LHCN-M2 (cell line): ENCODE results near the gene WDR11. TPM values are rescaled to one million over a fixed set of nuclear protein-coding genes. Genes with fewer than 3 reads are reported as not detected.
A peak's percentile ranks its signal among the peaks of the same experiment; 100 is the strongest.
"Not testable (repeated sequence)": the region's sequence is repeated elsewhere in the genome, so short reads cannot be mapped to it uniquely, and the experiment has no call there.

Experiments
- DNase-seq: peaks from one replicate; pipeline ENCODE4 v3.0.0-alpha.2; 2012; ENCODE audit warnings: low read depth
- total RNA-seq: library from RNA; depleted of rRNA; stranded (reverse); fragments of >200 nt; gene quantifications from 2 replicates; pipeline ENCODE4 v1.2.3, GENCODE V29; 2014

The WDR11 gene
- total RNA-seq, 1 experiment from 2014 or later: 46.6 TPM

- no peak for DNase-seq
Measured at GRCh38 chr10:120854388-120854787, 3.2 kb downstream of the WDR11 start.

DNA sequence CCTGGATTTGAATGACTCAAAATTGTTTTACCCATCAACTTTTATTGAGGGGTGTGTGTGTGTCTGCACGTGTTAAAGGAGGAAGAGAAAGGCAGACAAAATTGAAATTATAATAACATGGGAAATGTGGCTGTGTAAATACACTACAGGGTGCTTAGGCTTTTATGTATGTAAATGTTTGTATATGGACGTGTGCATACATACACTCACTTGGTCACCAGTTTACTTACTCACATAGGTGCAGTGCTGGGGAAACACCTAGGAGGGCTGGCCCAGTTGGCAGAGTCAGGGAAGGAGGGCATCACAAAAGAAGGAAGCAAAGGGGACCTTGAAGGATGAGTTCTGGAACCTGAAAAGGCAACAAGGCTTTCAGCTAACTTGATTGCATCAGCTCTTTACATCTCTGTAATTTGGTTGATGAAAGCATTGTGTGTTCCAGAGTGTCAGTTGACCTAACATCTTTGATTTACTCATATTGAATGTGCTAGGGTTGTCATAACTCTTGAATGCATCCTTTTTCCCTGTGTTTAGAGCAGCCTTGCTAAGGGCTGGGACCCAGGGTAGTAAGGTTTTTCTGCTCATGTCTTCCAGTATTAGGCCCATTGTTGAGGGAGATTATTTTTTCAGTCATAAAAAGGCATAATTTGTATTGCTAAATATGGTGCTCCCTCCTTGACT is 10.2 kb downstream of the WDR11 start:
- DNase-seq: no peak

DNA sequence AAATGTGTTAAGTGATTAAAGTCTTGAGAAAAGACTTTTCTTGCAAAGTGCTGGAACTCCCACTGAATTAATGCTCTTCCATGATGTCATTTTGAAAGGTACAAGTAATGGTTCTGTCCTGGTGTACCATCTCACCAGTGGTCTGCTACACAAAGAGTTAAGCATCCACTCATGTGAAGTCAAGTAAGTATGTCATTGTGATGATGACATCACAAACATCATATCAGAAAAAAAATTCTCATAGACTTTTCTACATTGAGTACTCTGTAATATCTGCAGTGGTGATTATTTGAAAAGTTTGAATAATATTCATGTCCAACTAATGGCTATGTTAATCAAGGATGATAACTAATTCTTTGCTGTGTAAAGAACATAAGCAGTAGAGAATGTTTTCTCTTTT is 22.6 kb downstream of the WDR11 start:
- DNase-seq: no peak

DNA sequence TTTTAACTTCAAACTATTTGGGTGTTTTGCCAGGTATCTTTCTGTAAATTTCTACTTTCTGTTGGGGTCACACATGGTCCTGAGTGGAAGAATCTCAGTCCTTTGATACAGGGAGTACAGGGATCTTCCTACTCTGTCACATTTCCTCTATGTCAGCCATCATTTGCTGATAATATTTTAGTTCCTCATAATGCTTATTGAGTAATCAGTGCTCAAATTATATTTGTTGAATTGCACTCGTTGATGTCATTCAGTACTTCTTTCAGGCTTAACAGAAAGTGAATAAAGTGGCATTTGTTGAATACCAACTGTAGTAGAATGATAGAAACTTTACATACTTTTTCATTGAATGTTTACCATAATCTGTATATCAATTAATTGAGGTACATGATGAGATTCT is 31.9 kb downstream of the WDR11 start:
- no peak for DNase-seq

DNA sequence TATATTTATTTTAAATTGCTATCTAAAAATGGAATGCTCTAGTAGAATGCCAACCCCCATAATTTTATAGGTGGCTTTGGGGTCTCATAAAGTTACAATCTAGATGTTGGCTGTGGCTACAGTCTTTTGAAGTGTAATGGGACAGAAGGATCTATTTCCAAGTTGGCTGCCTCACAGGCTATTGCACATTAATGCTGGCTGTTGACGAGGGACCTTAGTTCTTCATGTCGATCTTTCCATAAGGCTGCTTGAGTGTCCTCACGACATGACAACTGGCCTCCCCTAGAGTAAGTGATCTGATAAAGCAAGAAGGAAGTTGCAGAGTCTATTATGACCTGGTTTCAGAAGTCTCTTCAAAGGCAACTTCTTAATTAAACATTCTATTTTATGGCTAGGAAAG is 36.3 kb downstream of the WDR11 start:
- DNase-seq: no peak

DNA sequence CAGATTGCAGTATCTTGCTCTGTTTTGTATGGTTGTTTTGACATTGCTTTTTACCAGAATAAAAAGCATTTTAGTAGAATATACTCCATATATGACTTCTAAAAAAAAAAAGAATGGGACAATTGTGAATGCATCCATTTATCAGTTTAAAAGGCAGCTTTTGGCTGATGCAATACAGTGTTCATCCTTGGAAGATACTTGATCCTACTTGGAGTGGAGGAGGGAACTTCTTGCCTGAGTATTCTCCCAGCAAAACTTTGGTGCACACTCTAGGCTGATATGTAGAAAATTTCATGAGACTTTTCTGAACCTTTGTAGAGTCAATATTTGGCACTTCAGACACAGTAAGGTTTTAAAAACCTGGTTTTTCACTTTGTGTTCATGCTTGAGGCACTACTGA is 40.2 kb downstream of the WDR11 start:
- no peak for DNase-seq

DNA sequence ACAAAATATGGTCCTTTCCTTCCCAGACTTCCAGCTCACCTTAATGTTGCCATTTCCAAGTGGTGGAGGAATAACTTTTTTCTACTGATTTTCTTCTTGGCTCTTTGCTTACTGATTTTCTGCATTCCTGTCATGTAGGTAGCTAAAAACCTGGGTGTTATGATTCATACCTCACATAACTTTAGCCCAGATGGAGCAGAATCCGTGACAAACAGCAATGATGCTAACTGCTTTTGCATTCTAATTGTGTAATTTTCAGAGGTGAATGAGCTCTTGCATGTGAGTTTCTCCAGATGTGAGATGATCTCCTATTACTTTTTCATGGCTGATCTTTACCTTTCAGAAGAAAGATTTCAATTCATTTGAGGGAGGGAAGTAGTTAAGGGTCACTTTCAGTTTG is 43.4 kb downstream of the WDR11 start:
- no peak for DNase-seq

DNA sequence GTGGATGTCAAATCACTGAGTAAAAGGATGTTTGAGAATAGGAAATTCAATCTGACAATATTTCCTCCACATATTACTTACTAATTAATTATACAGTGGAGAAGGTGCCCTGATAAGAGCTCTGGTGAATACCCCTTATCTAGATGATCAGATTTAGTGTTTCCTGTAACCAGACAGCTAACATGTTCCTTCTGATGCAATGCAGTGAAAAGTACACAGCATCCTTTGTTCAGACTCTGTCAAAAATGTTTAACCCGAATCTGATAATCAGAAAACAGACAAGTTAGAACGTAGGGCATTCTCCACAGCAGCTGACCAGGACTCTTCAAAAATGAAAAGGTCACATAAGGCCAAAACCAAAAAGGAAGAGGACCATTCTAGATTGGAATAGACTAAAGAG is 46.2 kb downstream of the WDR11 start:
- DNase-seq: no peak

GRCh38 chr10:120905268-120905667 is 54.1 kb downstream of the WDR11 start:
- no peak for DNase-seq

- no peak for DNase-seq
Measured at GRCh38 chr10:120917521-120918250, 66.5 kb downstream of the WDR11 start.

DNA sequence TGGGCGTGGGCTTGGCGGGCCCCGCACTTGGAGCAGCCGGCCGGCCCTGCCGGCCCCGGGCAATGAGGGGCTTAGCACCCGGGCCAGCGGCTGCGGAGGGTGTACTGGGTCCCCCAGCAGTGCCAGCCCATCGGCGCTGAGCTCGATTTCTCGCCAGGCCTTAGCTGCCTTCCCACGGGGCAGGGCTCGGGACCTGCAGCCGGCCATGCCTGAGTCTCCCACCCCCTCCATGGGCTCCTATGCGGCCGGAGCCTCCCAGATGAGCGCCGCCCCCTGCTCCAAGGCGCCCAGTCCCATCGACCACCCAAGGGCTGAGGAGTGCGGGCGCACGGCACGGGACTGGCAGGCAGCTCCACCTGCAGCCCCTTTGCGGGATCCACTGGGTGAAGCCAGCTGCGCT is 72.7 kb downstream of the WDR11 start:
- DNase-seq: not testable (repeated sequence)

DNA sequence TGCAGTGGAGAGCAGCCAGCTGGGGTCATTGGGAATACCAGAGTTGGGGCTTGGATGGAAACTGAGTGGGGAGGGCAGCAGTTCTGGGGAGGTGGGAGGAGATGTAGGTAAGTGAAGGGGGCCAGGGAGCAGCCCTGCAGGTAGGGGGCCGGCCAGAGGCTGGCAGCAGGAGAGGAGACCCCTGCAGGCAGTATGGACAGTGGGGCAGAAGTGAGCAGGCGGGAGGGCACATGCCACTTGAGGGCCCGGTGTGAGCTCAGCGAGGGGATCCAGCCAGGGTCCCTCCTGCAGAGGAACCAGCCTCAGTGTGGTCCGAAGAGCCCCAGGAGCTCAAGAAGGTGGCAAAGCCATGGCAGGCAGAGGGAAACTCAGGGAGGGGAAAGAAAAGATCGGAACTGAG is 75.4 kb downstream of the WDR11 start:
- DNase-seq: no peak

GRCh38 chr10:120927352-120927751 is 76.2 kb downstream of the WDR11 start:
- no peak for DNase-seq

DNA sequence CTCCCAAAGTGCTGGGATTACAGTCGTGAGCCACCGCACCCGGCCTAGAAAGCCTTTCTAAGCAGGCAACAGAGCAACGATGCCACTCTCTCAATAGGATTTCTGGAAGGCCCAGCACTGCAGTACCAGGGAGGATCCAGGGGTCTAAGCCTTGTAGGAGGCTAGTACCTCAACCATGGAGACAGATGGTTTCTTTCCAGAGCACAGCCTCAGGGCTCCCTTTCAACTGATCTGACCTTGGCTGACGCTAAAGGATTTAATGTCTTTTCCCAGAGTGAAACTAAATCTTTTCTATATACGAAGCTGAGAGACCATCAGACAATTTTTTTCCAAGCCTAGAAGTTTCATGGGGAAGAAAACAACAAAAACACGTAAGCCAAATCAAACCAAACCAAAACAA is 78.0 kb downstream of the WDR11 start:
- DNase-seq: no peak

DNA sequence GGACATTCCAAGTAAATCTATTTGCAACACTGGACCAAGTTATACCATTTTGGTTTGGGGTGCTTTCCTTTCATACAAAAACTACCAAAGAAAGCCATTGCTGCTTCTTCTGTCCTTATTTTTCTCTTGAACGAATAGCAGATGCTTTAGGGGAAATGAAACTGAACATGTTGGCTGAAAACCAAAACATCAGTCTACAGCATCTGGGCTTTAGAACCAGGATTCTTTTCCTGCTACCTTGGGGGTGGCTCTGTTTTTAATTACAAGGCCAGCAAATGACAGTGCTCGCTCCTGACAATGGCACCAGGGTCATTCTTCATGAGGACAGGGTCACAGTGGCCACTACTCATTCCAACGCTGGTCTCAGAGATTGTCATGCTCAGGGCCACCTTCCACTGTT is 80.3 kb downstream of the WDR11 start:
- no peak for DNase-seq

GRCh38 chr10:120931999-120932398 is 80.8 kb downstream of the WDR11 start:
- no peak for DNase-seq

DNA sequence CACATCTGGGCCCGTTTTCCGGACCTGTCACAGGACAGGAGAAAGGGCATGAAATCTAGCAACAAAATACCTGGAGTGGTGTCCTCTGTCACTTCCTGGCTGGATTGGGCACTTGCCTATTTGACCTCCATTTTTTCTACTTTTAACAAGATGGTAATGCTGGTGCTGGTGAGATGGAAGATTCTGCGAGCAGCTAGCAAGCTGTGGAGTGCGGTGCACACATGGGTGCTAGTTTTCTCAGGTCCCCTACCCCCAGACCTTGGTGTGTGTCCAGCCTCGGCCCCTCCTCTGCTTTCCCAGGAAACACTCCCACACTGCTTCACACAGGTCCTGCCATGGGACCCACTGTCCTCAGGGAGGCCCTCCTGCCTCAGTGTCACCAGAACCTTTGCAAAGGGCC is 87.7 kb downstream of the WDR11 start:
- no peak for DNase-seq

DNA sequence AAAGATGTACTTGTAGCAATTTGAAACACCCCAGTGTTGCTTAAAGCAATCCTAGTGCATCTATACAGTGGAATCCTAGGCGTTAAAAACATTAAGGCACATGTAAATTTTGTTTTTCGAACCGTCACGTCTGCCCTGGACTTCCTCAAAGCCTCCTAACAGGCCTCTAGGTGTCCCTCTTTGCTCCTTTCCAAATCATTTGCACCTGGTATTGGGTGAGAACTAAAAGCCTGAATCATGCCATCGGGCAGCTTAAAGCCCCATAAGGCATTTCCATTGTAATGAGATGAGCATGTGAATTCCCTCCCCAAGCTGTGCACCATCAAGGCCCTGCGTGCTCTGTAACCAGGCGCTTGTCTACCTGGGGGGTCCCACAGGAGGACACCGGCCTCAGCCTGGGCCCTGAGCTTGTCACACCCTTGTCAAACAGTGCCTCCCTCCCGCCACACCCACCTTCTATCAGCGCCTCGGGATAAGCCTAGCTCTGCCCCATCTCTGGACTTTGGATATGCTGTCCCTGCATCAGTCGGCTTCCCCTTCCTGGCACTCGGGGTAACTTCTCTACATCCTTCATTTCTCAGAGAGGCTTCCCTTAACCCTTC is 89.2 kb downstream of the WDR11 start:
- DNase-seq: no peak

DNA sequence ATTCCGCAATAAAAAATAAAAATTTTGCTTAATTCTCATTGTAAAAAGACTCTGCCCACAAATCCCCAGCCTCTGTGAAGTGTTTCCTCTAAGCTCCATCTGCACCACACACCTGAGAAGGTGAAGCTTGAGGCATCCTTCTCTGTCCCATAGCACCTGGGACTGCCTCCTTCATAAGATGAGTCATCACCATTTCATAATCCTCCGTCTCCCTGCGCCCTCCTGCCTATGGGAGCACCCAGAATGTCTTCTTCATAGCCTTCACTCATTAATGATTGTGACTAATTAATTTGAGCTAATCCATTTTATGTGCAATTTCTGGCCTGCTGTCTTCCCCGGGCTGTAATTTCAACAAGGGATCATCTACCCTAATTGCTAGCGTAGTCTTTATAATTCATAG is 90.3 kb downstream of the WDR11 start:
- no peak for DNase-seq

DNA sequence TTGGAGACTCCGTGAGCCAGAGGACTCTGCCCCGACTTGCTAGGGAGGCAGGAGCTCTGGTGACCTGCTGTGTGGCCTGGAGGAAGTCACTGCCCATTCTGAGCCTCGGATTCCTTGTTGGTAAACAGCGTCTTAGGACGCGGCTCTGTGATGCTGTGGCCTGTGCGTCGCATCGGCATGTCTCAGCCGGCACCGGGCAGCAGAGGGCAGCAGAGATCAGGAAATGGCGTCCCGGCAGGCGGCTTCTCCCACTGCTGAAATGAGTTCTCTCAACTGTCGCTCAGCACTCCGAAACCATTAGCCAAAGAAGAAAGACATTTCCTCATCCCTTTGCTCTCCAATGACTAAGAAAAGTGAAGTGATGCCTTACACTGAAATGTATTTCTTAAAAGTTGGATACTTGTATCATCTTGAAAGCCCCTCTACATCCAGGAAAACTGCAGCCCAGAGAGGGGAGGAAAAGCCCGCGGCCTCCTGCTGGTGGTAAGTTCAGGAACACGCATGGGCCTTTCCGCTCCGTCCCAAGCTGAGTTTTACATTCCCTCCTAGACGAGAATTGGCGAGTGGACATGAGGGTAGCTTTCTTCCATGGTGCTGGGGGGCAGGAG is 91.7 kb downstream of the WDR11 start:
- DNase-seq: peak; percentile 54

GRCh38 chr10:120943542-120943941 is 92.4 kb downstream of the WDR11 start:
- no peak for DNase-seq

DNA sequence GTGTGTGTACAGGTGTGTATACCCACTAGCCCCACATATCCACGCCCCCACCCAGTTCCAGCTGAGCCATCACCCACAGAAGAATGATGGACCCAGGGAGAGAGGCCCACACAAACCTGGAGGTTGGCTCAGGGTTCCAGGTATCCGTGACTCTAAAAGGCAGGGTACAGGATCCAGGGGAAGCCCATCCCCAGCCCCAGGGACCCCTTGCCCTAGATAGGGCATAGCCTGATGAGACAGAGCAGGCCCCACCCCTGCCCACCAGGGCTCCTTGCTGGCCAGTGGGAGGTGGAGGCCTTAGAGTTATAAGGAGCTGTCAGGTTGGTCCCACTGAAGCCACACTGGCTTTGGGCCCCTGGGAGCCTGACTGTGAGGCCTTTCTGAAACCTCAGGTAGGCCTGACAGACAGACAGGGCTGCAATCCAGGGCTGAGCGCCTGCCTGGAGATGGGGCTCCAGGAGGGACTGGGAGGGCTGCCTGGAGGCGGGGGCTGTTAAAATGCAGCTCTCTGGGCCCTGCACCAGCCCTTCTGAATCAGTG is 93.5 kb downstream of the WDR11 start:
- no peak for DNase-seq
